Keratinocyte (primary cell): Measurements from ENCODE around the gene GIT1.

Source experiments
- EZH2 ChIP-seq: IDR thresholded peaks from one replicate; pipeline ENCODE4 v1.6.1; 2012; ENCODE audit warnings: inconsistent platforms, mild to moderate bottlenecking, low read length, moderate library complexity
- TF ChIP-seq, protein P1 (sequence below), 3 experiments: IDR thresholded peaks in 1 of 3; conservative IDR thresholded peaks in 1 of 3; optimal IDR thresholded peaks in 1 of 3; 2 replicates in 2 of 3; 3 replicates in 1 of 3; pipeline versions ENCODE3 to v1.5.1; 2011; ENCODE audit warnings: low read length in 3 of 3, mild to moderate bottlenecking in 3 of 3, moderate library complexity in 2 of 3, control low read depth in 1 of 3, inconsistent platforms in 1 of 3; ENCODE audit not compliant: insufficient read depth in 2 of 3; ENCODE audit errors: extremely low read depth in 1 of 3

DNA sequence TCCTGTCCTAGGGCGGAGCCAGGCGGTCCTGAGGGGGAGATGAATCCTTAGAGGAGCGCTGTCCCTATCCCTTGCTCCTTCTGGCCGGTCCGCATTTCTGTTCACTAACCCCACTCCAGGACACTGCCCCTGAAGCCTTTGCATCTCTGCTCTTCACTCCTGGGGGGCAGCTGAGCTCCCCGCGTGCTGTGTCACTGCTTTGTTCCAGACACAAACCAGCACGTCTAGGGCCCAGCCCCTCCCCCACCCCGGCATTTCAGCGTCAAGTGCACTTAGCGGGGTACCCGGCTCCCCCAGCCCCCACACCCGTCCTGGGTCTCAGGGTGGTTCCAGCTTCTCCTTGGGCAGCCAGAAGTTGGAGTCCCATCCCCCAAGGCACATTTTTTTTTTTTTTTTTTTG is 24.4 kb upstream of the GIT1 start:
- TF ChIP-seq, protein P1, sequence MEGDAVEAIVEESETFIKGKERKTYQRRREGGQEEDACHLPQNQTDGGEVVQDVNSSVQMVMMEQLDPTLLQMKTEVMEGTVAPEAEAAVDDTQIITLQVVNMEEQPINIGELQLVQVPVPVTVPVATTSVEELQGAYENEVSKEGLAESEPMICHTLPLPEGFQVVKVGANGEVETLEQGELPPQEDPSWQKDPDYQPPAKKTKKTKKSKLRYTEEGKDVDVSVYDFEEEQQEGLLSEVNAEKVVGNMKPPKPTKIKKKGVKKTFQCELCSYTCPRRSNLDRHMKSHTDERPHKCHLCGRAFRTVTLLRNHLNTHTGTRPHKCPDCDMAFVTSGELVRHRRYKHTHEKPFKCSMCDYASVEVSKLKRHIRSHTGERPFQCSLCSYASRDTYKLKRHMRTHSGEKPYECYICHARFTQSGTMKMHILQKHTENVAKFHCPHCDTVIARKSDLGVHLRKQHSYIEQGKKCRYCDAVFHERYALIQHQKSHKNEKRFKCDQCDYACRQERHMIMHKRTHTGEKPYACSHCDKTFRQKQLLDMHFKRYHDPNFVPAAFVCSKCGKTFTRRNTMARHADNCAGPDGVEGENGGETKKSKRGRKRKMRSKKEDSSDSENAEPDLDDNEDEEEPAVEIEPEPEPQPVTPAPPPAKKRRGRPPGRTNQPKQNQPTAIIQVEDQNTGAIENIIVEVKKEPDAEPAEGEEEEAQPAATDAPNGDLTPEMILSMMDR (optimal IDR thresholded peaks at IDR 0.05 in 1 of 3, IDR thresholded peaks at IDR 0.05 in 1 of 3, conservative IDR thresholded peaks at IDR 0.05 in 1 of 3; ENCODE audit: extremely low read depth in 1 of 3, insufficient read depth in 2 of 3, low read length in 3 of 3), result no peak
- TF ChIP-seq EZH2, result no peak
